Ascending aorta (tissue), 2 donors: Measurements from ENCODE around the gene PIK3CD. TPM values are rescaled to one million over a fixed set of nuclear protein-coding genes. Genes with fewer than 3 reads are reported as not detected.
"Not testable (repeated sequence)": the region's sequence is repeated elsewhere in the genome, so short reads cannot be mapped to it uniquely, and the experiment has no call there.

Experiments
- DNase-seq, 2 donors: peaks; one replicate each; pipeline ENCODE4 v3.0.0-alpha.2; 2019; ENCODE audit warnings: low spot score in 2 of 2
- H3K27ac ChIP-seq, 2 donors: fragments of 200-600 bp; sonication (generic); one replicate each; pipeline ENCODE4 v1.5.1; 2016 to 2017; ENCODE audit warnings: mild to moderate bottlenecking in 1 of 2
- H3K27me3 ChIP-seq: fragments of 200-600 bp; sonication (generic); one replicate; pipeline ENCODE4 v1.5.1; 2017
- H3K36me3 ChIP-seq, 2 donors: fragments of 200-600 bp; sonication (generic); one replicate each; pipeline ENCODE4 v1.5.1; 2016
- H3K4me1 ChIP-seq, 2 donors: fragments of 200-600 bp; sonication (generic); one replicate each; pipeline ENCODE4 v1.5.1; 2016 to 2017; ENCODE audit warnings: mild to moderate bottlenecking in 1 of 2
- H3K4me3 ChIP-seq, 2 donors: fragments of 200-600 bp; sonication (generic); one replicate each; pipeline ENCODE4 v1.5.1; 2016 to 2017; ENCODE audit warnings: mild to moderate bottlenecking in 1 of 2
- H3K9me3 ChIP-seq, 2 donors: fragments of 200-600 bp; sonication (generic); one replicate each; pipeline ENCODE4 v1.5.1; 2016
- CTCF ChIP-seq, 3 experiments: fragments of 200-600 bp in 2 of 3; fragments of 450-650 bp in 1 of 3; sonication (generic) in 2 of 3; IDR thresholded peaks; one replicate each; pipeline ENCODE4 v1.5.1; 2016 to 2019; ENCODE audit warnings: antibody characterized with exemption in 3 of 3, mild to moderate bottlenecking in 1 of 3, moderate library complexity in 1 of 3
- intact Hi-C: fragments of 100-400 bp; cut with DNase I; formaldehyde crosslinking; loops from one replicate; pipeline ENCODE4 v1.15.1; 2023
- total RNA-seq: library from RNA; depleted of rRNA; stranded (reverse); fragments of >200 nt; gene quantifications from one replicate; pipeline ENCODE4 v1.1.0, GENCODE V29; 2016

Gene PIK3CD
- total RNA-seq, 1 donor from 2014 or later = 19.7 TPM

- H3K36me3 ChIP-seq = no peaks in the 10 kb centered on the region
- H3K27ac ChIP-seq = no peak overlapping the region
- no peak overlapping the region for H3K4me3 ChIP-seq
- intact Hi-C loops = no loop called here
- TF ChIP-seq CTCF (IDR thresholded peaks at IDR 0.05) = no peak
- no peaks in the 10 kb centered on the region for H3K27me3 ChIP-seq
- no peaks in the 10 kb centered on the region for H3K9me3 ChIP-seq
- no peaks in the 10 kb centered on the region for H3K4me1 ChIP-seq
- no peak for DNase-seq
Measured at GRCh38 chr1:9671377-9672140, 20.0 kb downstream of the PIK3CD start.

- H3K4me1 ChIP-seq = no peaks in the 10 kb centered on the region
- H3K9me3 ChIP-seq = no peaks in the 10 kb centered on the region
- no peak for TF ChIP-seq CTCF (IDR thresholded peaks at IDR 0.05)
- H3K27me3 ChIP-seq = no peaks in the 10 kb centered on the region
- no peaks in the 10 kb centered on the region for H3K36me3 ChIP-seq
- intact Hi-C loops = no loop called here
- no peak overlapping the region for H3K4me3 ChIP-seq
- DNase-seq = no peak
- H3K27ac ChIP-seq = no peak overlapping the region
Measured at GRCh38 chr1:9672444-9672843, 20.9 kb downstream of the PIK3CD start.

GRCh38 chr1:9675393-9675792 lies 23.9 kb downstream of the PIK3CD start:
- no peak for DNase-seq
- TF ChIP-seq CTCF (IDR thresholded peaks at IDR 0.05) = no peak
- no peaks in the 10 kb centered on the region for H3K9me3 ChIP-seq
- no peaks in the 10 kb centered on the region for H3K27me3 ChIP-seq
- no peak overlapping the region for H3K4me3 ChIP-seq
- intact Hi-C loops = no loop called here
- H3K27ac ChIP-seq = no peak overlapping the region
- no peaks in the 10 kb centered on the region for H3K4me1 ChIP-seq
- H3K36me3 ChIP-seq = no peaks in the 10 kb centered on the region

GRCh38 chr1:9676128-9676527 lies 24.6 kb downstream of the PIK3CD start:
- H3K27ac ChIP-seq, H3K4me3 ChIP-seq, H3K4me1 ChIP-seq, H3K27me3 ChIP-seq, intact Hi-C loops, DNase-seq, H3K36me3 ChIP-seq, H3K9me3 ChIP-seq: not testable (repeated sequence)

GRCh38 chr1:9676815-9677393 lies 25.4 kb downstream of the PIK3CD start:
- Histone ChIP-seq H3K4me1 (no peaks in the 10 kb centered on the region), H3K36me3 (no peaks in the 10 kb centered on the region), H3K27me3 (no peaks in the 10 kb centered on the region), H3K4me3 (no peak overlapping the region), H3K27ac (no peak overlapping the region), H3K9me3 (no peaks in the 10 kb centered on the region)
- no peak for DNase-seq
- TF ChIP-seq CTCF (IDR thresholded peaks at IDR 0.05) = no peak
- intact Hi-C loops = no loop called here

- H3K4me1 ChIP-seq = no peaks in the 10 kb centered on the region
- H3K9me3 ChIP-seq = no peaks in the 10 kb centered on the region
- H3K27me3 ChIP-seq = no peaks in the 10 kb centered on the region
- no peaks in the 10 kb centered on the region for H3K36me3 ChIP-seq
- TF ChIP-seq CTCF (IDR thresholded peaks at IDR 0.05) = no peak
- intact Hi-C loops = no loop called here
- H3K27ac ChIP-seq = no peak overlapping the region
- no peak for DNase-seq
- H3K4me3 ChIP-seq = no peak overlapping the region
Measured at GRCh38 chr1:9680091-9680490, 28.6 kb downstream of the PIK3CD start.
